ENCODE measurements around the gene IL1A. TPM values are rescaled to one million over a fixed set of nuclear protein-coding genes. Genes with fewer than 3 reads are reported as not detected.

IL1A gene
- total RNA-seq, 1 experiment from 2014 or later: 0.10 TPM

DNA sequence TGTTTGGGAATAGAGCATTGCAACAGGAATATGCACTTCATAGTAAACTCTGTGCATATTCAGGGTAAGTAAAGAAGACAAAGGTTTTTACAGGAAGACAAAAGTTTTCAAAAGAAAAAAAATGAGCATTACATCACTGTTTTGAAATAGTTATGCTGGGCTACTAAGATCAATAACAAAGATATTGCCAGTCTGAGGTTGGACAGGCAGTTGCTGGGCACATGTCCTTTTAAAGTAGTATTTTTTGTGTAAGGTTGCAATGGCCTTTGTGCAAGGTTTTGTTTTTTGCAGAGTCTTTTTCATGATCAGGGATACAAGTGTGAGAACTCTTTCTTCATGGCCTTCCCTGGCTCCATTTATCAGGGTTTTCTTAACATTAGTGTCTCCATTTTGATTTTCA lies 36.0 kb upstream of the IL1A start:
- Histone ChIP-seq H3K4me3 (replicated peaks in 1 of 2; ENCODE audit: low read depth in 1 of 2, low read length in 2 of 2) (no peak overlapping the region), H4K20me1 (ENCODE audit: insufficient read depth) (no peaks in the 10 kb centered on the region), H3K36me3 (ENCODE audit: control insufficient read depth in 1 of 2, insufficient read depth in 2 of 2, low read length in 2 of 2) (no peaks in the 10 kb centered on the region), H3K27me3 (ENCODE audit: insufficient read depth, low read length) (no peaks in the 10 kb centered on the region), H3K9ac (ENCODE audit: low read length) (no peak overlapping the region), H3K79me2 (ENCODE audit: insufficient read depth, low read length) (no peaks in the 10 kb centered on the region), H3K27ac (ENCODE audit: low read depth, low read length) (no peak overlapping the region), H3K4me2 (ENCODE audit: low read length) (no peak overlapping the region), H2AFZ (ENCODE audit: low read depth, low read length, poor library complexity, severe bottlenecking) (no peak overlapping the region), H3K4me1 (ENCODE audit: control insufficient read depth in 1 of 2, insufficient read depth in 2 of 2, low read length in 2 of 2) (peaks cover 7 to 9% of the 10 kb centered on the region in 2 experiments; a peak in 3 of 4 replicates), H3K9me3 (ENCODE audit: control insufficient read depth in 1 of 2, insufficient read depth in 1 of 2, low read depth in 1 of 2, low read length in 2 of 2) (no peaks in the 10 kb centered on the region), H3K9me2 (ENCODE audit: insufficient read depth) (no peaks in the 10 kb centered on the region)
- no peak for DNase-seq (ENCODE audit: low read depth, low spot score)
- no TSS peak for BruUV-seq (replicated peaks)
- intact Hi-C loops (cut with micrococcal nuclease): no loop called here
- no peak for TF ChIP-seq CBX3 (IDR thresholded peaks at IDR 0.05; ENCODE audit: low read depth)
- no peak for TF ChIP-seq SP1 (IDR thresholded peaks at IDR 0.05; ENCODE audit: low read depth)
- no peak for TF ChIP-seq SIN3A (IDR thresholded peaks at IDR 0.05; ENCODE audit: low read depth)
- TF ChIP-seq YY1 (IDR thresholded peaks at IDR 0.05; ENCODE audit: extremely low read depth, insufficient replicate concordance, low read depth, low read length): no peak
- TF ChIP-seq EGR1 (IDR thresholded peaks at IDR 0.05; ENCODE audit: low read depth): no peak
- no peak for TF ChIP-seq EZH2 (IDR thresholded peaks at IDR 0.05)
- ATAC-seq: no peak
- ChIA-PET POLR2A (no interaction called here), CTCF (no interaction called here), RAD21 (ENCODE audit: low non-redundant PET in 1 of 2, low total read pairs in 2 of 2, uncharacterized antibody in 2 of 2, unreplicated experiment in 2 of 2) (no interaction called here)

DNA sequence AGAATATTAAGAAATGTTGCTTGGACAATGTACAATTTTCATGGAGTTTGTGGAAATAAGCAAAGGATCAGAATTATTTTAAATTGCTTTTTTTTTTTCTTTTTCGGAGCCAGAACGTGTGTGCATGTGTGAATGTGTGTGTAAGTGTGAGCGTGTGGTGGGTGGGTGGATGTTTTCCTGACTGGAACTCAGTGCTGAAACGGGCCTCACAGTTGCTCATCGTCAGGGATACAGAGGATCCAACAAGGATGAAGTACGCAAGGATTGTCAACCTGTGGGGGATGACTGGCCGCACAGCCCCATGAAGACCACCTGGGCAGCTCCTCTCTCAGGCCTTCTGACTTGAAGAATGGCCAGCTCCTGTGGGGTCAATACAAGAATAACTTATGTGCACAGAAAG lies 34.8 kb upstream of the IL1A start:
- ChIA-PET RAD21 (ENCODE audit: low non-redundant PET in 1 of 2, low total read pairs in 2 of 2, uncharacterized antibody in 2 of 2, unreplicated experiment in 2 of 2) (no interaction called here), CTCF (no interaction called here), POLR2A (interaction anchor here (0.9 kb wide), 2 partner anchors 11 to 14 kb away, joined by 3 read pairs; no protein-coding TSS in a partner anchor)
- Histone ChIP-seq H3K27ac (ENCODE audit: low read depth, low read length) (no peak overlapping the region), H3K4me1 (ENCODE audit: control insufficient read depth in 1 of 2, insufficient read depth in 2 of 2, low read length in 2 of 2) (peaks cover 8% of the 10 kb centered on the region in 2 experiments), H3K4me3 (replicated peaks in 1 of 2; ENCODE audit: low read depth in 1 of 2, low read length in 2 of 2) (no peak overlapping the region), H2AFZ (ENCODE audit: low read depth, low read length, poor library complexity, severe bottlenecking) (no peak overlapping the region), H3K36me3 (ENCODE audit: control insufficient read depth in 1 of 2, insufficient read depth in 2 of 2, low read length in 2 of 2) (no peaks in the 10 kb centered on the region), H3K4me2 (ENCODE audit: low read length) (no peak overlapping the region), H4K20me1 (ENCODE audit: insufficient read depth) (no peaks in the 10 kb centered on the region), H3K9me2 (ENCODE audit: insufficient read depth) (no peaks in the 10 kb centered on the region), H3K27me3 (ENCODE audit: insufficient read depth, low read length) (no peaks in the 10 kb centered on the region), H3K79me2 (ENCODE audit: insufficient read depth, low read length) (no peaks in the 10 kb centered on the region), H3K9me3 (ENCODE audit: control insufficient read depth in 1 of 2, insufficient read depth in 1 of 2, low read depth in 1 of 2, low read length in 2 of 2) (no peaks in the 10 kb centered on the region), H3K9ac (ENCODE audit: low read length) (no peak overlapping the region)
- BruUV-seq (replicated peaks): no TSS peak
- TF ChIP-seq EGR1 (IDR thresholded peaks at IDR 0.05; ENCODE audit: low read depth) (no peak), ZNF274 (IDR thresholded peaks at IDR 0.05; ENCODE audit: low read depth, low read length) (no peak), EZH2phosphoT487 (IDR thresholded peaks at IDR 0.05; ENCODE audit: borderline replicate concordance) (no peak), YY1 (IDR thresholded peaks at IDR 0.05; ENCODE audit: extremely low read depth, insufficient replicate concordance, low read depth, low read length) (no peak)
- intact Hi-C loops (cut with micrococcal nuclease): no loop called here
- DNase-seq (ENCODE audit: low read depth, low spot score) (no peak), ATAC-seq (no peak)

Measured in HCT116 (cell line).